GM21723 (cell line): ENCODE data around the gene ZCWPW1.
"Not testable (repeated sequence)": the region's sequence is repeated elsewhere in the genome, so short reads cannot be mapped to it uniquely, and the experiment has no call there.

ENCODE experiments used
- ATAC-seq: cut with Tn5 transposase; IDR thresholded peaks from one replicate; pipeline ENCODE4 v1.9.1; 2021; ENCODE audit warnings: mild to moderate bottlenecking, moderate library complexity; ENCODE audit not compliant: unreplicated experiment

Gene ZCWPW1

GRCh38 chr7:100456562-100456961 lies 28.1 kb upstream of the ZCWPW1 start:
- no peak for ATAC-seq

- no peak for ATAC-seq
These were observed 26.7 kb upstream of the ZCWPW1 start for GRCh38 chr7:100455206-100455605.

GRCh38 chr7:100453854-100454253 lies 25.4 kb upstream of the ZCWPW1 start:
- not testable (repeated sequence) for ATAC-seq

- ATAC-seq, result no peak
These were observed 24.0 kb upstream of the ZCWPW1 start for GRCh38 chr7:100452513-100452912.

GRCh38 chr7:100449190-100449795 lies 20.8 kb upstream of the ZCWPW1 start:
- no peak for ATAC-seq

- not testable (repeated sequence) for ATAC-seq
These were observed 18.9 kb upstream of the ZCWPW1 start for GRCh38 chr7:100447363-100447762.

GRCh38 chr7:100446040-100446439 lies 17.5 kb upstream of the ZCWPW1 start:
- ATAC-seq, result no peak

- ATAC-seq, result no peak
These were observed 16.1 kb upstream of the ZCWPW1 start for GRCh38 chr7:100444311-100445278.

- ATAC-seq, result no peak
These were observed 14.8 kb upstream of the ZCWPW1 start for GRCh38 chr7:100443096-100443840.

GRCh38 chr7:100441641-100442535 lies 13.4 kb upstream of the ZCWPW1 start:
- no peak for ATAC-seq

- ATAC-seq, result not testable (repeated sequence)
These were observed 10.7 kb upstream of the ZCWPW1 start for GRCh38 chr7:100439244-100439643.

- not testable (repeated sequence) for ATAC-seq
These were observed 10.2 kb upstream of the ZCWPW1 start for GRCh38 chr7:100438731-100439130.

GRCh38 chr7:100438172-100438571 lies 9.7 kb upstream of the ZCWPW1 start:
- no peak for ATAC-seq

GRCh38 chr7:100437150-100438100 lies 8.9 kb upstream of the ZCWPW1 start:
- no peak for ATAC-seq

GRCh38 chr7:100435401-100436304 lies 7.2 kb upstream of the ZCWPW1 start:
- ATAC-seq, result peak; percentile 26

- no peak for ATAC-seq
These were observed 6.0 kb upstream of the ZCWPW1 start for GRCh38 chr7:100434297-100435144.

- ATAC-seq, result no peak
These were observed 5.2 kb upstream of the ZCWPW1 start for GRCh38 chr7:100433592-100434296.
